ENCODE data around the gene SMAP1.

SMAP1 gene

GRCh38 chr6:70667711-70668498 lies at the start of gene SMAP1:
Gene SMAP1 (plus strand): TSS chr6:70667883. CDS start chr6:70668024, 141 bp downstream.
- DNase-seq, result peak; percentile 62

GRCh38 chr6:70620746-70621145 lies 46.9 kb upstream of the SMAP1 start:
- no peak for DNase-seq

- DNase-seq, result no peak
Observed at GRCh38 chr6:70622461-70622860, 45.2 kb upstream of the SMAP1 start.

- DNase-seq, result no peak
Observed at GRCh38 chr6:70625436-70625835, 42.2 kb upstream of the SMAP1 start.

- DNase-seq, result no peak
Observed at GRCh38 chr6:70627500-70628254, 40.0 kb upstream of the SMAP1 start.

- no peak for DNase-seq
Observed at GRCh38 chr6:70629929-70630328, 37.8 kb upstream of the SMAP1 start.

GRCh38 chr6:70633870-70634269 lies 33.8 kb upstream of the SMAP1 start:
- no peak for DNase-seq

GRCh38 chr6:70636596-70636995 lies 31.1 kb upstream of the SMAP1 start:
- no peak for DNase-seq

- DNase-seq, result no peak
Observed at GRCh38 chr6:70638468-70638867, 29.2 kb upstream of the SMAP1 start.

- DNase-seq, result no peak
Observed at GRCh38 chr6:70651326-70651905, 16.3 kb upstream of the SMAP1 start.

- no peak for DNase-seq
Observed at GRCh38 chr6:70652216-70652615, 15.5 kb upstream of the SMAP1 start.

- no peak for DNase-seq
Observed at GRCh38 chr6:70657706-70658105, 10.0 kb upstream of the SMAP1 start.

- DNase-seq, result no peak
Observed at GRCh38 chr6:70663881-70664466, 3.7 kb upstream of the SMAP1 start.

GRCh38 chr6:70666706-70667105 lies 977 bp upstream of the SMAP1 start:
- no peak for DNase-seq

GRCh38 chr6:70667256-70667710 lies 400 bp upstream of the SMAP1 start:
- no peak for DNase-seq

GRCh38 chr6:70668499-70668812 lies 773 bp downstream of the SMAP1 start:
- no peak for DNase-seq

- DNase-seq, result no peak
Observed at GRCh38 chr6:70669133-70669532, 1.4 kb downstream of the SMAP1 start.

- no peak for DNase-seq
Observed at GRCh38 chr6:70672549-70672948, 4.9 kb downstream of the SMAP1 start.

- no peak for DNase-seq
Observed at GRCh38 chr6:70673054-70673453, 5.4 kb downstream of the SMAP1 start.

GRCh38 chr6:70673601-70674000 lies 5.9 kb downstream of the SMAP1 start:
- DNase-seq, result no peak

GRCh38 chr6:70675822-70676221 lies 8.1 kb downstream of the SMAP1 start:
- no peak for DNase-seq

GRCh38 chr6:70676821-70677220 lies 9.1 kb downstream of the SMAP1 start:
- no peak for DNase-seq

GRCh38 chr6:70680396-70680795 lies 12.7 kb downstream of the SMAP1 start:
- no peak for DNase-seq
